Activated T-helper 9 cell treated with anti-CD3 and anti-CD28 coated beads, Interleukin-2, amount 50 U/mL, for 16 hours (primary cell): ENCODE measurements around the gene VPS8.

Experiments used
- DNase-seq: peaks from one replicate; pipeline ENCODE4 v3.0.0-alpha.2; 2020; ENCODE audit warnings: low read depth

Gene VPS8

GRCh38 chr3:184784731-184785500 is 27.1 kb upstream of the VPS8 start:
- DNase-seq: no peak

GRCh38 chr3:184785890-184786279 is 26.1 kb upstream of the VPS8 start:
- DNase-seq: no peak

- no peak for DNase-seq
Measured at GRCh38 chr3:184786280-184786941, 25.6 kb upstream of the VPS8 start.

- DNase-seq: no peak
Measured at GRCh38 chr3:184788751-184789150, 23.2 kb upstream of the VPS8 start.

GRCh38 chr3:184789314-184789998 is 22.5 kb upstream of the VPS8 start:
- DNase-seq: no peak

- no peak for DNase-seq
Measured at GRCh38 chr3:184791171-184791570, 20.8 kb upstream of the VPS8 start.

- DNase-seq: no peak
Measured at GRCh38 chr3:184795522-184796190, 16.3 kb upstream of the VPS8 start.

- no peak for DNase-seq
Measured at GRCh38 chr3:184796551-184796950, 15.4 kb upstream of the VPS8 start.

- DNase-seq: no peak
Measured at GRCh38 chr3:184796954-184797353, 15.0 kb upstream of the VPS8 start.

GRCh38 chr3:184798120-184798519 is 13.8 kb upstream of the VPS8 start:
- no peak for DNase-seq

- DNase-seq: no peak
Measured at GRCh38 chr3:184800349-184800930, 11.5 kb upstream of the VPS8 start.

GRCh38 chr3:184801241-184801785 is 10.7 kb upstream of the VPS8 start:
- DNase-seq: no peak

GRCh38 chr3:184802150-184802549 is 9.8 kb upstream of the VPS8 start:
- DNase-seq: no peak

GRCh38 chr3:184804801-184805200 is 7.2 kb upstream of the VPS8 start:
- no peak for DNase-seq

GRCh38 chr3:184805351-184806038 is 6.5 kb upstream of the VPS8 start:
- DNase-seq: no peak

- DNase-seq: no peak
Measured at GRCh38 chr3:184806567-184807271, 5.2 kb upstream of the VPS8 start.

- no peak for DNase-seq
Measured at GRCh38 chr3:184807549-184807948, 4.4 kb upstream of the VPS8 start.

- no peak for DNase-seq
Measured at GRCh38 chr3:184808021-184808420, 3.9 kb upstream of the VPS8 start.

- no peak for DNase-seq
Measured at GRCh38 chr3:184810146-184810545, 1.8 kb upstream of the VPS8 start.

GRCh38 chr3:184811034-184811433 is 932 bp upstream of the VPS8 start:
- no peak for DNase-seq

GRCh38 chr3:184811663-184811998 is 335 bp upstream of the VPS8 start:
- DNase-seq: no peak
